Neural crest cell (in vitro differentiated cells): Measurements from ENCODE around the gene AXIN1. TPM values are rescaled to one million over a fixed set of nuclear protein-coding genes. Genes with fewer than 3 reads are reported as not detected.

ENCODE experiments used
- DNase-seq: peaks from one replicate; pipeline ENCODE4 v3.0.0; 2021; ENCODE audit warnings: low read depth, mixed read lengths, low spot score
- H3K27ac Mint-ChIP-seq: one replicate; pipeline ENCODE4 v1.8.0; 2021; ENCODE audit warnings: mild to moderate bottlenecking, mixed read lengths; ENCODE audit not compliant: unreplicated experiment
- H3K27me3 Mint-ChIP-seq: 2 replicates; pipeline ENCODE4 v1.8.0; 2021; ENCODE audit warnings: low read depth, mild to moderate bottlenecking, mixed read lengths
- H3K36me3 Mint-ChIP-seq: 2 replicates; pipeline ENCODE4 v1.8.0; 2021; ENCODE audit warnings: low read depth, mild to moderate bottlenecking, mixed read lengths
- H3K4me1 Mint-ChIP-seq: 2 replicates; pipeline ENCODE4 v1.8.0; 2021; ENCODE audit warnings: mixed read lengths
- H3K4me3 Mint-ChIP-seq: one replicate; pipeline ENCODE4 v1.8.0; 2021; ENCODE audit warnings: mild to moderate bottlenecking, mixed read lengths
- H3K9me3 Mint-ChIP-seq: 2 replicates; pipeline ENCODE4 v1.8.0; 2021; ENCODE audit warnings: mixed read lengths
- CTCF ChIP-seq: fragments of 200-600 bp; sonication (generic); conservative IDR thresholded peaks from 2 replicates; pipeline ENCODE4 v1.5.0; 2021; ENCODE audit warnings: antibody characterized with exemption, mild to moderate bottlenecking
- total RNA-seq: library from RNA; stranded (reverse); gene quantifications from 2 replicates; pipeline ENCODE4 v1.2.1, GENCODE V29; 2021

AXIN1 gene
- total RNA-seq, 1 donor from 2014 or later: 38.2 TPM

- Mint-ChIP-seq H3K4me3 (peak overlapping the region; percentile 92), H3K36me3 (no peaks in the 10 kb centered on the region), H3K4me1 (peaks cover 9% of the 10 kb centered on the region), H3K9me3 (no peaks in the 10 kb centered on the region), H3K27me3 (peaks cover 4% of the 10 kb centered on the region), H3K27ac (no peak overlapping the region)
- no peak for DNase-seq
- TF ChIP-seq CTCF: no peak
These were observed 19.9 kb upstream of the AXIN1 start for GRCh38 chr16:372302-372983.

- no peaks in the 10 kb centered on the region for H3K9me3 Mint-ChIP-seq
- TF ChIP-seq CTCF: no peak
- H3K27me3 Mint-ChIP-seq: peaks cover 4% of the 10 kb centered on the region
- H3K27ac Mint-ChIP-seq: peak overlapping the region; percentile 57
- peak overlapping the region; percentile 92 for H3K4me3 Mint-ChIP-seq
- DNase-seq: no peak
- H3K36me3 Mint-ChIP-seq: no peaks in the 10 kb centered on the region
- peaks cover 9% of the 10 kb centered on the region for H3K4me1 Mint-ChIP-seq
These were observed 19.2 kb upstream of the AXIN1 start for GRCh38 chr16:371515-372301.

GRCh38 chr16:370979-371514, 18.5 kb upstream of the AXIN1 start:
- Mint-ChIP-seq H3K4me1 (peaks cover 9% of the 10 kb centered on the region), H3K36me3 (no peaks in the 10 kb centered on the region), H3K4me3 (peak overlapping the region; percentile 92), H3K27ac (no peak overlapping the region), H3K27me3 (peaks cover 4% of the 10 kb centered on the region), H3K9me3 (no peaks in the 10 kb centered on the region)
- TF ChIP-seq CTCF: no peak
- DNase-seq: no peak

GRCh38 chr16:370443-370842, 17.9 kb upstream of the AXIN1 start, which contains the start of gene MRPL28:
MRPL28 (minus strand) TSS chr16:370538; CDS start chr16:370218, 320 bp downstream.
- no peaks in the 10 kb centered on the region for H3K36me3 Mint-ChIP-seq
- no peak for TF ChIP-seq CTCF
- peaks cover 4% of the 10 kb centered on the region for H3K27me3 Mint-ChIP-seq
- H3K27ac Mint-ChIP-seq: peak within 1 kb of the TSS; percentile 92
- H3K4me3 Mint-ChIP-seq: peak within 1 kb of the TSS; percentile 92
- peaks cover 9% of the 10 kb centered on the region for H3K4me1 Mint-ChIP-seq
- DNase-seq: peak; percentile 91
- no peaks in the 10 kb centered on the region for H3K9me3 Mint-ChIP-seq

GRCh38 chr16:369866-370436, 17.4 kb upstream of the AXIN1 start:
- no peak for DNase-seq
- H3K36me3 Mint-ChIP-seq: no peaks in the 10 kb centered on the region
- no peak for TF ChIP-seq CTCF
- peak overlapping the region; percentile 92 for H3K4me3 Mint-ChIP-seq
- peaks cover 9% of the 10 kb centered on the region for H3K4me1 Mint-ChIP-seq
- H3K9me3 Mint-ChIP-seq: no peaks in the 10 kb centered on the region
- H3K27ac Mint-ChIP-seq: no peak overlapping the region
- H3K27me3 Mint-ChIP-seq: peaks cover 4% of the 10 kb centered on the region
